Coronary artery (tissue), 2 donors: Measurements from ENCODE around the gene DCAF12.
A peak's percentile ranks its signal among the peaks of the same experiment; 100 is the strongest.
"Not testable (repeated sequence)": the region's sequence is repeated elsewhere in the genome, so short reads cannot be mapped to it uniquely, and the experiment has no call there.

Source experiments
- DNase-seq: peaks from one replicate; pipeline ENCODE4 v3.0.0-alpha.2; 2017; ENCODE audit warnings: low spot score
- H3K27ac ChIP-seq, 2 donors: fragments of 200-600 bp; sonication (generic); one replicate each; pipeline ENCODE4 v1.5.1; 2016 to 2019
- H3K4me3 ChIP-seq: fragments of 200-600 bp; sonication (generic); 2 replicates; pipeline ENCODE4 v1.5.1; 2016; ENCODE audit warnings: mild to moderate bottlenecking, moderate library complexity
- CTCF ChIP-seq: fragments of 200-600 bp; sonication (generic); IDR thresholded peaks from one replicate; pipeline ENCODE4 v1.5.1; 2019; ENCODE audit warnings: antibody characterized with exemption

DCAF12 gene

GRCh38 chr9:34140853-34141252, 14.4 kb upstream of the DCAF12 start:
- no peak for DNase-seq
- H3K4me3 ChIP-seq: no peak overlapping the region
- no peak overlapping the region for H3K27ac ChIP-seq
- no peak for TF ChIP-seq CTCF

- Histone ChIP-seq H3K4me3 (no peak overlapping the region), H3K27ac (no peak overlapping the region)
- DNase-seq: no peak
- TF ChIP-seq CTCF: no peak
Measured at GRCh38 chr9:34139477-34140146, 13.1 kb upstream of the DCAF12 start.

GRCh38 chr9:34138644-34139043, 12.1 kb upstream of the DCAF12 start:
- not testable (repeated sequence) for DNase-seq, H3K27ac ChIP-seq, H3K4me3 ChIP-seq

GRCh38 chr9:34134521-34134920, 8.0 kb upstream of the DCAF12 start:
- no peak for DNase-seq
- H3K4me3 ChIP-seq: no peak overlapping the region
- no peak for TF ChIP-seq CTCF

GRCh38 chr9:34133436-34133949, 7.0 kb upstream of the DCAF12 start:
- no peak overlapping the region for H3K4me3 ChIP-seq
- no peak for DNase-seq
- no peak for TF ChIP-seq CTCF

More at GRCh38 chr9:34134521-34134920, 8.0 kb upstream of the DCAF12 start:
- no peak overlapping the region for H3K27ac ChIP-seq

GRCh38 chr9:34131571-34131970, 5.1 kb upstream of the DCAF12 start:
- no peak for TF ChIP-seq CTCF
- Histone ChIP-seq H3K4me3 (no peak overlapping the region), H3K27ac (no peak overlapping the region)
- no peak for DNase-seq

More at GRCh38 chr9:34133436-34133949, 7.0 kb upstream of the DCAF12 start:
- no peak overlapping the region for H3K27ac ChIP-seq

GRCh38 chr9:34127035-34127948, 794 bp upstream of the DCAF12 start:
- no peak for DNase-seq
- no peak for TF ChIP-seq CTCF
- Histone ChIP-seq H3K4me3 (peak overlapping the region; percentile 86), H3K27ac (peak overlapping the region; percentile 85 to 87)
